Measurements from ENCODE around the gene KCNG2.

The KCNG2 gene

DNA sequence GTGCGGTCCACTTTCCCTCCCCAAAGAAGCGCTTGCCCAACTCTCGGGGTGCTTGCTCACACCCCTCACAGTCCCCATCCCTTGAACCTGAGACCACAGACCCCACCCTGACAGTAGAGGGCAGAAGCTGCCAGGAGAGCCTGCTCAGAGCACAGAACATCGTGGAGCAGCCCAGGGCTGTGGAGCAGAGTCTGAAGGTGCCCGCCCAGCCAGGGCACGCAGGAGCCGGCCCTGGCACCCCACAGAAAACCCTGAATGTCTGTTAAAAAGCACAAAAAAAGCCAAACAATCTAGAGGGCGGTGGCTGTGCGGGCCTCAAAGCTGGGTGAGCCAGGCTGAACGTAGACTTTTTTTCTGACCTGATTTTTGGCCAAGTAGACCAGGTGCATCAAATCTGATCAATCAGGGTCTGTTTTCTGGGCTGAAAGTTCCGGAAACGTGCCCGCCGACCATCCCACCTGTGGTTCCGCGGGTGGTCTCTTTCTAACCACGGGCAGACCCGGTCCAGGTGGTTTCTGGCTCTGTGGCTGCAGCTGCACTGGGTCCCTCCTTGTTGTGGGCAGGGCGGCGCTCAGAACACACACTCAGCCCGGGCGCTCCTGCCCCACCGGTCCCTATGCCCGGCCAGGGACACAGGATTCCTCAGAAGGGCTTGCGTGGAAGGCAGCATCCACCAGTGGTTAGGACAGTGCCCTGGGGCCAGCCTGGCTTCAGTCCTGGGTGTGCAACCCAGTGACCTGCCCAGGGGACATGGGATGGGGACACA, 87.4 kb downstream of the KCNG2 start:
- DNase-seq (ENCODE audit: low read depth in 3 of 3): no peak

- DNase-seq (ENCODE audit: low read depth in 3 of 3): no peak
These were observed 89.7 kb downstream of the KCNG2 start for GRCh38 chr18:79887181-79888000.

GRCh38 chr18:79888016-79888415, 90.3 kb downstream of the KCNG2 start:
- DNase-seq (ENCODE audit: low read depth in 3 of 3): no peak

DNA sequence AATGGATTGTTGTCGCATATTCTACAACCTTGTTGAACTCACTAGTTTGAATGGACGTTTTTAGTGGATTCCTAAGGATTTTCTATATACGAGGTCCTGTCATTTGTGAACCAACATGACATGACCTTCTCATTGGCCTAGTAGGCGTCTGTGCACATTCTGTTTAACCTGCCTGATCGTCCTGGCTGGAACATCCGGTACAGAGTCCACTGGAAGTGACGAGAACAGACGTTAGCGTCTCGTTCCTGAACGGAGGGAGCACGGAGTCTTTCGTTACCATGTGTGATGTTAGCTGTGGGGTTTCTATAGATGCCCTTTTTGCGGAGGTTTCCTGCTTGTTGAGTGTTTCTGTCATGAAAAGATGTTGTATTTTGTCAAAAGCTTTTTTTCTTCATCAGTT, 91.8 kb downstream of the KCNG2 start:
- DNase-seq (ENCODE audit: low read depth in 3 of 3): no peak

GRCh38 chr18:79890674-79891073, 92.9 kb downstream of the KCNG2 start:
- DNase-seq (ENCODE audit: low read depth in 3 of 3): peak in 1 of 3 experiments; percentile 11

DNA sequence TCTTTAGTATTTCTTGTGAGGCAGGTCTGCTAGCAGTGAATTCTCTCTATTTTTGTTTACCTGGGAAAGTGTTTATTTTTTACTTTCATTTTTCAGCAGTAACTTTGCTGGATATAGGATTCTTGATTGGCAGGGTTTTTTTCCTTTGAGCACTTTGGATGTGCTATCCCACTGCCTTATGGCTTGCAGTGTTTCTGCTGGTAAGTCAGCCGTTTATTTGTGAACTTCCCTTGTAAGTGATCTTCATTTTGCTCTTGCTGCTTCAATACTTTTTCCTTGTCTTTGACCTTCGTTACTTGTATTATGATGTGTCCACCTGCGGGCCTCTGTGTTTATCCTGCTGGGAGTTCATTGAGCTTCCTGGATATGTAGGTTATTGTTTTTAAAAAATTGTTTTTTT, 99.0 kb downstream of the KCNG2 start:
- no peak for DNase-seq (ENCODE audit: low read depth in 3 of 3)

DNA sequence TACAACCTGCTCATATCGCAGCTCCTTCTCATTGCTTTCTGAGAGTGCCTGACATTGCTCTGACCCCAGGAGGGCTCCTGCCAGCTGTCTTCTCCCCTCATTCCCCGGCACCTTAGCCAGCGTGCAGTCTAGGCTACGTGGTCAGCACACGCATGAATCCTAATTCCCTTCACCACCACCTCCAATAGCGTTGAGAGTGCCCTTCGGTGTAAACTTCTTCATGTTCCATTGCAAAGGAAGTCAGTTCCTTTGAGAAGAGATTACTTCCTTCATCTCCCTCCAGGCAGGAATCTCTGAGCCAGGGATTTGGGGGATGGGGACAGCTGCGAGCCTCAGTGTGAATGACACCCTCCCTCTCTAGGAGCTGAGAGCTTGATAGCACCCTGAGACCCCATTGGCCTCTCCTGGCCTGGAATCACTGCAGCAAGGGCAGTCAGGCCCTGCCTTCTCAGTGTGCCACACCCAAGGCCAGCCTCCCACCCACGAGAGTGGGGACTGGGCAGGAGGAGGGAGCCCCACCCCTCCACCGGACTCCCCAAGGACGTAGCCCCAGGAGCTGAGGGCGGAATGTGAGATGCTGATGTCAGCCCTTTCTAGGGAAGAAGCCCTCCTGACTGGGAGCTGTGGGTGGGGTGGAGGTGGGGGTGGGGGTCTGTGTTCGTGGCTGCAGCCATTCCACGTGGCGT, 100.3 kb downstream of the KCNG2 start:
- no peak for DNase-seq (ENCODE audit: low read depth in 3 of 3)

GRCh38 chr18:79898952-79899608, 101.3 kb downstream of the KCNG2 start:
- DNase-seq (ENCODE audit: low read depth in 3 of 3): no peak

DNA sequence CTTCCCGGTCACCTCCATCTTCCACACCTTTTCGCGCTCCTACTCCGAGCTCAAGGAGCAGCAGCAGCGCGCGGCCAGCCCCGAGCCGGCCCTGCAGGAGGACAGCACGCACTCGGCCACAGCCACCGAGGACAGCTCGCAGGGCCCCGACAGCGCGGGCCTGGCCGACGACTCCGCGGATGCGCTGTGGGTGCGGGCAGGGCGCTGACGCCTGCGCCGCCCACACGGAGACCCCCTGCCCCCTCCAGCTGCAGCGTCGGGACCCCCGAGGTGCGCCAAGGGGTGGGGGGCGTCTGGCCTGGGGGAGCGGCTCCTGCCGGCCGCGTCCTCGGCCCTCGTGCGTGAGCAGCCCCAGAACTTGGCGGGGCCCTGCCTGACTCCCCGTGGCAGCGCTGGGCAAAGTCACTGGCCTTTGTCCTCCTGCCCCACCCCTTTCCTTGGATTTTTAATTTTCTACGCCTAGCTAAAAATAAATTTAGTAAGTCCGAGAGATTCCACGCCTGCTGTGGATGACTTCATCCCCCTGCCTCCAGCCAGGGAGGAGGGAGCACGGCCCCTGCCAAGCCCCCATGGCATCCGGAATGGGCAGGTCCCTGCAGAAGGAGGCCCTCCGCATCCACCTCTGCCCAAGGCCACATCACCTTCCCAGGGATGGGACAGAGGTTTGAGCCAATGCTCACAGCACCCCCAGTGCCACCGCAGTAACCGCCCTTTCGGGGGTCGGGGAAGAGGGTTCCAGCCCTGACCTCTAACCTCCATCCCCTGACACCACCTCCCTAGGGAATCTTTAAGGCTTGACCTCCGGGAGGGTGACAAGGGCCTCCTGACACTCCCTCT, 102.1 kb downstream of the KCNG2 start:
- DNase-seq (ENCODE audit: low read depth in 3 of 3): no peak

DNA sequence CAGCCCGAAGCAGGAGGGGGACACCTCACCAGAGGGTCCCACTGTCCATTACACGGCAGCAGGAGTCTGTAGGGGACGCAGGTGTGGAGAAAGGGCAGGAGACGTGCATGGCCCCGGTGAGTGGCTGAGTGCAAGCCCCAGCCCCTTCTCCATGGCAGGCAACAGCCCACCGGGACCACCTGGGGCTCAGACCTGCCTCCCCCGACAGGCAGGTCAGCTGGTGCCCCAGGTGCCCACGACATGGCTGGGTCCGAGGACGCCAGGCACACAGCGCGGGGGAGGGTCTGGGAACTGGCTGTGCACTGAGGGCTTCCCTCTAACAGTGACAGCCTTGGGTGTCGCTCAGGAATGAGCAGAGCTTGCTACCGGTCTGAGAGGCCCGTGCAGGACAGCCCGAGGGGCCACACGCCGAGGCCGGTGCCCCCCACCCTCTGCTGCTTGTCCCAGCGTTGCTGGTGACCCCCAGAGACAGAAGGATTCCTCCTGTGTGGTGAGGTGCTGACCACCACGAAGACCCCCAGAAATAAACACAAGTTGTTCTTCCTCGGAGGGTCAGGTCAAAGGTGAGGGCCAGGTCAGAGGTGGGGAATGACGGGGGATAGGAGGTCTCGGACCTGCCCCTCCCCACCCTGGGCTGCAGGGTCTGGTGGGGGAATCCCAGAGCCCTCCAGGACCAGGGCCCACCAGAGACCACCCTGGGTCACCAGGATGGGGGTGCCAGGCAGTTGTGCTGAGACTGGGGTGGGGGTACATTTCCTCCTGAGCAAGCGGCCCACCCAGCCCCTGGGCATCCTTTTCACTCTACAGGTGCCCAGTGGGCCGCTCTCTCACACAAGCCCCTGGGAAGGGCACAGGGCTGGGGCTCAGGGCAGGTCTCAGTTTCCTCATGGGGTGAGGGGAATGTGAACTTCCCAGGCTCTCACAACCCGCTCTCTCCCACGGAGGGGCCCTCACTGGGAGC, 103.2 kb downstream of the KCNG2 start:
- DNase-seq (ENCODE audit: low read depth in 3 of 3): no peak

DNA sequence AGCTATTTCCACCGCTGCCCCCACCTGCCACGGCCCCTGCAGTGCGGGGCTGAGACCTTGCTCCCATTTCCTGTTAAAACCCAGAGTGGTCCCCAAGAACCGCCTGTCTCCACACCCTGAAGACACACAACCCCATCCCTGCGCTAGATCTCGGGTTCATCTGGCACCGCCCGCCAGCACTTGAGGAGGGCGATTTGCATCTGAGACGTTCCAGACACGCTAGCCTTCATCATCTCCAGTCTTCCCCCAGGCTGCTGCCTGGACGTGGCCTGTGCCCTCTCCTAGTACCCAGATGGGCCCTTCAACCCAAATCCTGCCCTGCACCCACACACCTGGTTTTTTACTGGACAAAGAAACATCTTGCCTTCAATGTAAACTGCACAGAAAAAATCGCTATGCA, 103.9 kb downstream of the KCNG2 start:
- DNase-seq (ENCODE audit: low read depth in 3 of 3): no peak

GRCh38 chr18:79902075-79902474, 104.3 kb downstream of the KCNG2 start:
- no peak for DNase-seq (ENCODE audit: low read depth in 3 of 3)

DNA sequence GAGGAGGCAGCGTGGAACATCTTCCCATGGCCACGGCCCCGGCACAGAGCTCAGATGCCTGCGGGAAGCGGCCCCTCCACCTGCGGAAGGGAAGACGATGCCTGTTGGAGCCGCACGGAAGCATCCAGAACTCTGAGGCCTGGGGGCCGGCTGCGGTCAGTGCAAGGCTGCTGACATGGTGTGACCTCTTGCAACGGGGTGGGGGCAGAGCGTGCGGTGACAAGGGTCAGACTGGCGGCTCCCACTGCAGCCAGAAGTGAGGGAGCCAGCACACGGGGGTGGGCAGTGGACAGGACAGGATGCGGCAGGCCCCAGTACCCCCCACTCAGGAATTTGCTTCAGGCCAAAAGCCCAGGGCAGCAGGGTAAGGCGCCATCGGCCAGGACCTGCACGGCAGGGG, 104.9 kb downstream of the KCNG2 start:
- DNase-seq (ENCODE audit: low read depth in 3 of 3): no peak

DNA sequence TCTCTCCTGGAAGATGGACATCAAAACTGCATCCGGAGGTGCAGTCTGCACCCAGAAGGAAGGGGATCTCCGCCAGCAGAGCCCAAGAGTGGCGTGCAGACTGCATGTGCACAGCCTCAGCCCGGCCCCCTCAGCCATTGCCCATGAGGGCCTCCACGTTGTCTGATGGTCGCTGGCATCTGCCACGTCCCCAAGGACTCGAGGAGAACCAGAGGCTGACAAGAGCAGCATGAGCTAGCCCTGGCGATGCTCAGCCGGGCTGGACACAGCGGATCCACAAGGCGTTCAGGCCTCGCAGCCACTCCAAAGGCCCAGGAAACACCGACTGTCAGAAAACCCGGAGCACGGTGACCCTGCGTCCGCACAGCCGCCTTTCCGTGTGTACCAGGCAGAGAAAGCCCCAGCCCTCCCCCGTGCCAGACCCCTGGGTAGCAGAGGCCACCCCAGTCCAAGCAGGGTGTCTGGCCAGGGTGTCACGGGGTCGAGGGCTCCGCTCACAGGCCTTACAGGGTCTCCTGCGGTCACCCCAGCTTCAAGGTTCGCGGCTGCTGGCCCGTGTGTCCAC, 105.4 kb downstream of the KCNG2 start:
- DNase-seq (ENCODE audit: low read depth in 3 of 3): no peak

GRCh38 chr18:79903787-79904356, 106.1 kb downstream of the KCNG2 start:
- no peak for DNase-seq (ENCODE audit: low read depth in 3 of 3)

GRCh38 chr18:79904357-79905147, 106.8 kb downstream of the KCNG2 start:
- no peak for DNase-seq (ENCODE audit: low read depth in 3 of 3)

DNA sequence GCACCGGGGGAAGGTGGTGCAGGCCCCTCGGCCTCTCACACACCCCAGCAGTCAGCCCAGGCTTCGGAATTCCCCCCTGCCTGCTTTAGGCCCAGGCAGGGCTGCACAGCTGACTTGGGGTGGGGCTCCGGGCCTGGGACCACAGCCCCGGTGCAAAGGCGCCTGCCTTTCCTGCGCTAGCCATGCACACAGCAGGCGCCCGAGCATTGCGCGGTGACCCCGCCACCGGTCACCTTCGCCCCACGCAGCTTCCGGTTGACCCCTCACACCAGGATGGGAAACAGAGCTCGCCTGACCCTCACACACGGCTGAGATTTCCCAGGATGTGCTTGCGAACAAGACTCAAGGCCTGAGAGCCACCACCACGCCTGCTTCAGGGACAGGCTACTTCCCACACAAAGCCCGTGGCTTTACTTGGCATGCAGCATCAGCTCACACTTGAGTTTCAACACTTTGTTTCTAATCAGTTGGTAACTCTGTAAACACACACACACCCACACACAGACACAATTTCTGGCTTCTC, 107.7 kb downstream of the KCNG2 start:
- no peak for DNase-seq (ENCODE audit: low read depth in 3 of 3)

DNA sequence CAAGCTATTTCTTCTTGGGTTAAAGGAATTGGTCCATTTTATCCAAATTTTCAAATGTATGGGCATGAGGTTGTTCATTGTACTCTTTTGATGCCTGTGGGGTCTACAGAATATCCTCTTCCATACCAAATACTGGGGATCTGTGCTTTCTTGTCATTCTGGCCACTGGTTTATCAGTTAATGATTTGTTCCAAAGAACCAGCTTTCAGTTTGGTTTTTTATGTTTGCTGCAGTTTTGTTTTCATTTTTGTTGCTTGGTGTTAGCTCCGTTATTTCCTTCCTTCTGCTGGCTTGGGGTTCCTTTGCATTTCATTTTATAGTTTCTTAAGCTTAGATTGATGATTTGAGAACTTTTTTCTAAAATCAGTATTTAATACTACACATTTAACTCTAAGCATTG, 108.3 kb downstream of the KCNG2 start:
- DNase-seq (ENCODE audit: low read depth in 3 of 3): no peak
